PFSK-1 (cell line): ENCODE data around the gene GSTM4.

Source experiments
- FOXP2 ChIP-seq: optimal IDR thresholded peaks from 2 replicates; pipeline ENCODE3; 2011; ENCODE audit warnings: borderline replicate concordance, control low read depth, inconsistent platforms; ENCODE audit not compliant: insufficient read depth; ENCODE audit errors: extremely low read length, extremely low read depth
- SIN3A ChIP-seq: IDR thresholded peaks from 2 replicates; pipeline ENCODE4 v1.6.1; 2012; ENCODE audit warnings: mild to moderate bottlenecking, low read length, moderate library complexity, borderline replicate concordance; ENCODE audit not compliant: insufficient read depth

The GSTM4 gene

GRCh38 chr1:109705411-109705810 lies 49.5 kb downstream of the GSTM4 start:
- no peak for TF ChIP-seq FOXP2
- TF ChIP-seq SIN3A, result no peak
